Measurements from ENCODE around the gene DENND1A.

DNA sequence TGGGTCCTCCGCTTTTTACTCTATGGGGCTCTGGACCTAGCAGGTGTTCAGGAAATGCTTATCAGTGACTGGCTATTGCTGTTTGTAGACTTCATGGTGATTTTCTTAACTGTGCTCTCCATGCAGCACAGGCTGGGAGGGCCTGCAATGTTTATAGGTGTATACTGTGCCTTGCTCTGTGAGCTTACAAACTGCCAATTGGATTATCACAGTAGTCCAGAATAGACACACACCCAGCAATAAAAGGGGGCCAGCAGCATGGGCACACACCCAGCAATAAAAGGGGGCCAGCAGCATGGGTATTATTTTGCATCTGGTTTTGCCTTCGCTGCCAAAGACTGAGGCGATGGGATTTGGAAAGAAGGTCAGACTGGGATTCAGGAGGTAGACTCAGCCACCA, 473.9 kb downstream of the DENND1A start:
- TF ChIP-seq, protein P1, sequence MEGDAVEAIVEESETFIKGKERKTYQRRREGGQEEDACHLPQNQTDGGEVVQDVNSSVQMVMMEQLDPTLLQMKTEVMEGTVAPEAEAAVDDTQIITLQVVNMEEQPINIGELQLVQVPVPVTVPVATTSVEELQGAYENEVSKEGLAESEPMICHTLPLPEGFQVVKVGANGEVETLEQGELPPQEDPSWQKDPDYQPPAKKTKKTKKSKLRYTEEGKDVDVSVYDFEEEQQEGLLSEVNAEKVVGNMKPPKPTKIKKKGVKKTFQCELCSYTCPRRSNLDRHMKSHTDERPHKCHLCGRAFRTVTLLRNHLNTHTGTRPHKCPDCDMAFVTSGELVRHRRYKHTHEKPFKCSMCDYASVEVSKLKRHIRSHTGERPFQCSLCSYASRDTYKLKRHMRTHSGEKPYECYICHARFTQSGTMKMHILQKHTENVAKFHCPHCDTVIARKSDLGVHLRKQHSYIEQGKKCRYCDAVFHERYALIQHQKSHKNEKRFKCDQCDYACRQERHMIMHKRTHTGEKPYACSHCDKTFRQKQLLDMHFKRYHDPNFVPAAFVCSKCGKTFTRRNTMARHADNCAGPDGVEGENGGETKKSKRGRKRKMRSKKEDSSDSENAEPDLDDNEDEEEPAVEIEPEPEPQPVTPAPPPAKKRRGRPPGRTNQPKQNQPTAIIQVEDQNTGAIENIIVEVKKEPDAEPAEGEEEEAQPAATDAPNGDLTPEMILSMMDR (IDR thresholded peaks at IDR 0.05): no peak
- TF ChIP-seq POLR2AphosphoS5 (IDR thresholded peaks at IDR 0.05): no peak
- no peak for TF ChIP-seq EP300 (IDR thresholded peaks at IDR 0.05)
